HepG2 (cell line): ENCODE results near the gene C11orf54. TPM values are rescaled to one million over a fixed set of nuclear protein-coding genes. Genes with fewer than 3 reads are reported as not detected.

Source experiments
- HIVEP1 ChIP-seq: sonication (generic); formaldehyde crosslinking; IDR thresholded peaks from 2 replicates; pipeline ENCODE4 v1.4.0; 2020; ENCODE audit warnings: mild to moderate bottlenecking, missing genetic modification reagents
- KDM5B ChIP-seq: sonication (generic); formaldehyde crosslinking; IDR thresholded peaks from 2 replicates; pipeline ENCODE4 v1.4.0; 2020; ENCODE audit warnings: missing genetic modification reagents, mild to moderate bottlenecking, borderline replicate concordance
- NFE2 ChIP-seq: sonication (generic); formaldehyde crosslinking; IDR thresholded peaks from 2 replicates; pipeline ENCODE4 v1.4.0; 2020; ENCODE audit warnings: missing genetic modification reagents
- RBFOX2 ChIP-seq: fragments of 200-400 bp; formaldehyde crosslinking; IDR thresholded peaks from 2 replicates; pipeline ENCODE4 v1.6.1; 2017; ENCODE audit warnings: low read depth, mild to moderate bottlenecking, low read length
- SALL1 ChIP-seq: sonication (generic); formaldehyde crosslinking; IDR thresholded peaks from 2 replicates; pipeline ENCODE4 v1.8.0; 2022; ENCODE audit warnings: mild to moderate bottlenecking, missing genetic modification reagents
- SP2 ChIP-seq: sonication (generic); formaldehyde crosslinking; IDR thresholded peaks from 2 replicates; pipeline ENCODE4 v1.5.1; 2020; ENCODE audit warnings: mild to moderate bottlenecking, missing genetic modification reagents
- TAF1 ChIP-seq: sonication (generic); formaldehyde crosslinking; IDR thresholded peaks from 2 replicates; pipeline ENCODE4 v1.4.0; 2020; ENCODE audit warnings: missing genetic modification reagents
- THAP8 ChIP-seq: sonication (generic); formaldehyde crosslinking; IDR thresholded peaks from 2 replicates; pipeline ENCODE4 v1.5.1; 2020; ENCODE audit warnings: missing genetic modification reagents, mild to moderate bottlenecking, borderline replicate concordance
- THRA ChIP-seq: sonication (generic); formaldehyde crosslinking; IDR thresholded peaks from 2 replicates; pipeline ENCODE4 v1.4.0; 2020; ENCODE audit warnings: missing genetic modification reagents, borderline replicate concordance
- ZBTB38 ChIP-seq: sonication (generic); formaldehyde crosslinking; IDR thresholded peaks from 2 replicates; pipeline ENCODE4 v1.5.1; 2020; ENCODE audit warnings: mild to moderate bottlenecking, missing genetic modification reagents
- ZBTB4 ChIP-seq: sonication (generic); formaldehyde crosslinking; IDR thresholded peaks from 2 replicates; pipeline ENCODE4 v1.4.0; 2020; ENCODE audit warnings: missing genetic modification reagents, mild to moderate bottlenecking, borderline replicate concordance
- ZMYM3 ChIP-seq: sonication (generic); formaldehyde crosslinking; IDR thresholded peaks from 2 replicates; pipeline ENCODE4 v1.5.1; 2020; ENCODE audit warnings: mild to moderate bottlenecking, missing genetic modification reagents
- ZNF572 ChIP-seq: sonication (generic); formaldehyde crosslinking; IDR thresholded peaks from 2 replicates; pipeline ENCODE4 v1.5.1; 2020; ENCODE audit warnings: mild to moderate bottlenecking, missing genetic modification reagents
- ZNF687 ChIP-seq: sonication (generic); formaldehyde crosslinking; IDR thresholded peaks from 2 replicates; pipeline ENCODE4 v1.5.1; 2020; ENCODE audit warnings: mild to moderate bottlenecking, missing genetic modification reagents, moderate library complexity
- polyA plus RNA-seq, 8 experiments: library from polyadenylated mRNA; depleted of rRNA in 3 of 8; stranded (reverse) in 7 of 8; unstranded in 1 of 8; fragments of >200 nt; fragmentation: Illumina TruSeq in 4 of 8; extraction: Trizol in 4 of 8; gene quantifications; 2 replicates each; pipeline versions ENCODE4 v1.2.1 to v1.2.3, GENCODE V29; 2011 to 2016; ENCODE audit warnings: low read depth in 4 of 8, missing spikeins in 1 of 8, mixed read lengths in 1 of 8; ENCODE audit not compliant: insufficient read depth in 1 of 8
- total RNA-seq, 5 experiments: library from RNA; depleted of rRNA; stranded (reverse); fragments of >200 nt; fragmentation: Illumina TruSeq; extraction: Trizol; gene quantifications; 2 replicates each; pipeline ENCODE4 v1.2.3, GENCODE V29; 2016; ENCODE audit warnings: low read depth in 1 of 5

Gene C11orf54
- total and polyA plus RNA-seq, 2 of the 13 experiments (the other 11 are each of a cell fraction or from before 2014, with no cell fraction given), result 42.7 to 50.1 TPM

GRCh38 chr11:93743291-93743690 lies 1.8 kb downstream of the C11orf54 start (continued):
- no peak for TF ChIP-seq THRA (CRISPR knock-in tag)
- TF ChIP-seq KDM5B (CRISPR knock-in tag), result peak; percentile 38; the same call in 1 of the 2 replicates
- 0 out of 2 replicates have a peak, but pooled peaks have one; percentile 66 for TF ChIP-seq ZNF572
- TF ChIP-seq THAP8 (CRISPR knock-in tag), result 0 out of 2 replicates have a peak, but pooled peaks have one; percentile 31
- peak; percentile 56 for TF ChIP-seq RBFOX2
- TF ChIP-seq SALL1 (CRISPR knock-in tag), result no peak
- TF ChIP-seq ZMYM3 (CRISPR knock-in tag), result 0 out of 2 replicates have a peak, but pooled peaks have one; percentile 27
- TF ChIP-seq ZBTB4 (CRISPR knock-in tag), result peak; percentile 86; the same call in 1 of the 2 replicates
- TF ChIP-seq SP2 (CRISPR knock-in tag), result peak; percentile 31; the same call in 1 of the 2 replicates
- TF ChIP-seq HIVEP1, result peak; percentile 55; the same call in 1 of the 2 replicates
- TF ChIP-seq NFE2 (CRISPR knock-in tag), result 0 out of 2 replicates have a peak, but pooled peaks have one; percentile 15
- TF ChIP-seq ZBTB38 (CRISPR knock-in tag), result peak; percentile 80; the same call in 1 of the 2 replicates
- TF ChIP-seq ZNF687 (CRISPR knock-in tag), result peak; percentile 70
- TF ChIP-seq TAF1, result no peak
